ENCODE measurements around the gene PLEKHO2.
"Not testable (repeated sequence)": the region's sequence is repeated elsewhere in the genome, so short reads cannot be mapped to it uniquely, and the experiment has no call there.

PLEKHO2 gene

DNA sequence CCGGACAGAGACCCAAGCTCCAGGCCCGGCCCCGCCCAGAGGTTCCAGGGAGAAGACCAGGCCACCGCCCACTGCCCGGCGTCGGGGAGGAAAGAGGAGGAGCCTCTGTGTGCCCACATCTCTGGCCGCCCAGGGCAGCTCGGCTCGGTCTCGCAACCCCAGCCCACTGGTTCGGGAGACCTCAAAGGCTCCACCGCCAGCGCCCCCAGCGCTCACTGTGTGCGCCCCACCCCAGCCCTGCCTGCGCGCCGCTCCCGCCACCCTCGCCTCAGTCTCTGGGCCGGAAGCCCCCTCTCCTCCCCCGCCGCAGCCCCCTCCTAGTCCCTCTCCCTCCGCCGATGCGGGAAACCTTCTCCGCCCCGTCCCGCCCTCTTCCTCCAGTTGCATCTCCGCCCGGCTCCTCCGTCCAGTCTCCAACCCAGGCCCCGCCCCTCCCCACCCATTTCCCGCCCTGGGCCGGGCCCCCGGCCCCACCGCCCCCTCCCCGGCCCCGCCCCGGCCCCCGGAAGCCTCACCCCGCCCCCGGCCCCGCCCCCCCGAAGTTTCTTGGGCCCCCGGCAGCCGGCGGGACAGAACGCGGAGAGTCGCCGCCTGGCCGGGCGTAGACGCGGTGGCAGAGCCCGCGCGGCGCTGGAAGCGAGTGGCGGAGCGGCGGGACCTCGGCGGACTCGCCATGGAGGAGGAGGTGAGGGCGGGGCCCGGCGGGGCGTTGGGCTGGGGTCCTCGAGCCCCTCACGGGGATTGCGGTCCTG is at the start of gene PLEKHO2:
Gene PLEKHO2 (plus strand): TSS at position 572 of the 752 bp plus-strand sequence. CDS start 102 bp downstream, at position 674.
- peak; percentile 94 for DNase-seq

DNA sequence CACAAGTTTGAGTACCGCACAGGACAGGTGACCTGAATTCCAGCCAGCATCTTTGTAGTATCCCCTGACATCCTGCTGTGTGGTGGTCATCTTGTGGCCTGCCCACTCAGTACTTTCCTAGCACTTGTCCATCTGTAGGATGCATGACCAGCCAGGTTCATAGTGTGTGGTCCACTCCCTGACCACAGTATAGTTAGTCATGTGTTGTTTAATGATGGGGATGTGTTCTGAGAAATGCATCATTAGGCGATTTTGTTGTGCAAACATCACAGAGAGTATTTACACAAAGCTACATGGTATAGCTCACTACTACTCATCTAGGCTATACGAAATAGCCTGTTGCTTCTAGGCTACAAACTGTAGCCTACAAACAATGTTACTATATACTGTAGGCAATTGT is 49.4 kb upstream of the PLEKHO2 start:
- no peak for DNase-seq

GRCh38 chr15:64795299-64795698 is 46.4 kb upstream of the PLEKHO2 start:
- DNase-seq, result not testable (repeated sequence)

- DNase-seq, result not testable (repeated sequence)
These were observed 45.8 kb upstream of the PLEKHO2 start for GRCh38 chr15:64795921-64796320.

GRCh38 chr15:64798905-64799304 is 42.8 kb upstream of the PLEKHO2 start:
- not testable (repeated sequence) for DNase-seq

DNA sequence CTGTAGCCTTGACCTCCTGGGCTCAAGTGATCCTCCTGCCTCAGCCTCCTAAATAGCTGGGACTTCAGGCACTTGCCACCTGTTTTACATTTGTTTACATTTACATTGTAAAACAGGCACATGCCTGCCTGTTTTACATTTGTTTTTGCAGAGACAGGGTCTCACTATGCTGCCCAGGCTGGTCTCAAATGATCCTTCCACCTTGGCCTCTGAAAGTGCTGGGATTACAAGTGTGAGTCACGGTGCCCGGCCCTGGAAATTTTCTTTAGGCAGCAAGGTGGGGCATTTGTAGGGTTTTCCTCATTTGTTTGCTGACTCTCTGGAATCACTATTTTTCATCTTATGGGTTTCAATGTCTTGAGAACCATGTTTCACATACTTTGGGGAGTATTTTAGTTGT is 41.2 kb upstream of the PLEKHO2 start:
- DNase-seq, result no peak

DNA sequence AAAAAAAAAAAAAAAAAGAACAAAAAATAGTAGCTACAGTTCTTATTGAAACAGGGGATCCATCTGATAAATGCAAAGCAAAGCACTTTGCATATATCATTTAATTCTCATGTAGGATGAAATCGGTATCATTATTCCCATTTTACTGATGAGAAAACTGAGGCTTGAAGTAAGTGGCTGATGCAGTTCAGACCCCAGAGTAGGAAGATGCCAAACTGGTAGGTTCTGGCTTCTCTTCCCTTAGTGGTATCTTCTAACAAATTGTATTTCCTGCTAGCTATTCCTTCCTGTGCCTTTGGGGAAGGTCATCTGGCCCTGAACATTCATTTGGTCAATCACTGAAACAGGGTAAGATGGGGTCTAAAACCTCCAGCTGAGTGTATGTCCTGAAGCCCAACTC is 38.2 kb upstream of the PLEKHO2 start:
- DNase-seq, result no peak

DNA sequence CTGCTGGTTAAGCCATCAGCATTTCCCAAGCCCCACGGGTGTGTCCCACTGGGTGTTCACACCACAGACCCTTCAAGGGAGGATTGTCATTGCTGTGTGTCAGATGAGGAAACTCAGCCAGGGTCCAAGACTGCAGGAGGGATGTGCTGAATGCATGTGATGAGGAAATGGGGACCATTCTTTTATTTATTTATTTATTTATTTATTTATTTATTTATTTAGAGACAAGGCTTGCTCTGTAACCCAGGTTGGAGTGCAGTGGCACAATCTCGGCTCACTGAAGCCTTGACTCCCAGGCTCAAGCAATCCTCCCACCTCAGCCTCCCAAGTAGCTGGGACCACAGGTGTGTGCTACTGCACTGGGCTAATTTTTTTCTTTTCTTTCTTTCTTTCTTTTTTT is 37.1 kb upstream of the PLEKHO2 start:
- no peak for DNase-seq

DNA sequence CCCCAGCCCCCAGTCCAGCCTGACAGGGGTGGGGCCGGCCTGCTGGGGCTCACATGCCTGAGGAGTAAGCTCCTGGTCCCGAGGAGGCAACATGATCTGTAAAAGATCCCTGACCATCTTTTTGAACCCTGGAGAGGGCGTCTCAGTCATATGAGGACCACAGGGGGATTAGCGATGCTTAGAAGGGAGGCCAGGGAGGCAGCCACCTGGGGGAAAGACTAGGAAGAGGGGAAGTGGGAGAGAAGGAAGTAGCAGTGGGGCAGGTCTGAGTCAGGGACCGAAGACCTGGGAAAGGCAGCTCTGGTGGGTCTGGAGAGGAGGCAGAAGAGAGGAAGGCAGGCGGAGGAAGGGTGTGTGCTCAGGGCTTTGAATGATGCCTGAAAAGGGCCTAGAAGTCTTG is 35.2 kb upstream of the PLEKHO2 start:
- DNase-seq, result no peak

- no peak for DNase-seq
These were observed 34.5 kb upstream of the PLEKHO2 start for GRCh38 chr15:64807051-64807749.

DNA sequence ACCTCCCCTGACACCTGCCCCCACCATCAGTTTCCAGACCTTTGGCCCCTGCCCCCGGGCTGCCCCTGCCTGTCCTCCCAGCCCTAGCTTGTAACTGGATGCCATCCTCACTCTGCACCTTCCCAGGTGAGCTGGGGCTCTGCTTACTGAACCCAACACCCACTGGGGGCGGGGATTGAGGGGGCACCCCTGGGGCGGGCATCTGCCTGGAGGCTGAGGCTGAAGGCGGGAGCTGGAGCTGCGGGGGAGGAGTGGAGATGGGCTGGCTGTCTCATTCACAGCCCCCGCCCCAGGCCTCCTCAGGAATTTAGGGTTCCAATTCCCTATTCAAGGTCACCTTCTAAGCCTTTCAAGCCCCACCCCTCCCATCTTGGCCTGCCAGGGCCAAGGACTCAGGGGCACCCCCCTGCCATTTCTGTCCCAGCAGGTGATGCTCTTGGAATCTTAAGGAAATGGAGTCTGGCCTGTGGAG is 33.9 kb upstream of the PLEKHO2 start:
- no peak for DNase-seq

GRCh38 chr15:64808785-64809453 is 32.8 kb upstream of the PLEKHO2 start:
- no peak for DNase-seq

DNA sequence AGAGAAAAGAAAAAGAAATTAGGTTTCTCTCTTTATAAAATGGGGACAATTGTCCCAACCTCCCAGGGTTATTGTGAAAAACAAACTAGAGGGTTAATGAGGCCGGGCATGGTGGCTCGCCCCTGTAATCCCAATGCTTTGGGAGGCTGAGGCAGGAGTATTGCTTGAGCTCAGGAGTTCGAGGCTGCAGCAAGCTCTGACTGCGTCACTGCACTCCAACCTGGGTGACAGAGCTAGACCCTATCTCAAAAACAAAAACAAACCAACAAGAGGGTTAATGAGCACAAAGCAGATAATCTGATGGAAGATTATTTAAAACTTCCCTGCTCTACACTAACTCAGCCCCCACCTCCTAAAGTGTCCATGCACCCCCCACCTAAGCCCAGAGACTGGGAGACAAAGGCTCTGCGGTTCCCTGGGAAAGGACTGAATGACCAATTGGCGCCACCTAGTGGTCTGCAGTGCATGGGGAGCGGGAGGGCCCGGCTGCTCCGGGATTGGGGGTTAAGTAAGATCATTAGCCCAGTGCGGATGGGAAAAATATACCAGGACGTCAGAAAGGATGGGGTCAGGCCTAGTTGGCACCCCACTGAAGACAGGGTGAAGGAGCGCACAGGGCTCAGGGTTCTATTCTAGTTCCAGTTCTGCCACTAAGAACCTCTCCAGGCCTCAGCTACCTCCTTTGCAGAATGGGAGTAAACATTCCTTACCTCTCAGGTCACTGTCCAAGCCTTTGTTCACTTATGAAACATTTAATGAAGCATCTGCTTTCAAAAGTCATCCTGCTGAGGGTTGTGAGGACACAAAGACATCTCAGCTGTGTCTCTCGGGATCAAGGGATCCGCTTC is 31.8 kb upstream of the PLEKHO2 start:
- peak; percentile 82 for DNase-seq

- no peak for DNase-seq
These were observed 31.0 kb upstream of the PLEKHO2 start for GRCh38 chr15:64810497-64811326.

- no peak for DNase-seq
These were observed 28.6 kb upstream of the PLEKHO2 start for GRCh38 chr15:64813075-64813474.

DNA sequence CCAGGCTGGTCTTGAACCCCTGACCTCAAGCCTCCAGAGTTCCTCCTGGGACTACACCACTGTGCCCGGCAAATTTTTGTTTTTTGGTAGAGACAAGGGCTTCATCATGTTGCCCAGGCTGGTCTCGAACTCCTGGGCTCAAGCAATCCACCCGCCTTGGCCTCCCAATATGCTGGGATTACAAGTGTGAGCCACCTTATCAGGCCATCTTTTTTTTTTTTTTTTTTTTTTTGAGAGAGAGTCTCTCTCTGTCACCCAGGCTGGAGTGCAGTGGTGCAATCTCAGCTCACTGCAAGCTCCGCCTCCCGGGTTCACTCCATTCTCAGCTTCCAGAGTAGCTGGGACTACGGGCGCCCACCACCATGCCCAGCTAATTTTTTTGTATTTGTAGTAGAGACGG is 27.4 kb upstream of the PLEKHO2 start:
- DNase-seq, result not testable (repeated sequence)

DNA sequence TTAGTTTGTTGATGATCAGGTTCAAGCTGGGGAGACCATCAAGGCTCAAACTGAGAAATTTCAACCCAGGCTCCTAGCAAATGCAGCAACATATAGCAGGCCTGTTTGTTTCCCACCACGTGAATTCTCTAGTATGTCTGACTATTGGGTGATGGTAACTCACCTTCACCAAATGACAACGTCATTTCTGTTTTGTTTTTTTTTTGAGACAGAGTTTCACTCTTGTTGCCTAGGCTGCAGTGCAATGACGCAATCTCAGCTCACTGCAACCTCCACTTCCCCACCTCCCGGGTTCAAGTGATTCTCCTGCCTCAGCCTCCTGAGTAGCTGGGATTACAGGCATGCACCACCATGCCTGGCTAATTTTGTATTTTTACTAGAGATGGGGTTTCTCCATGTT is 26.8 kb upstream of the PLEKHO2 start:
- DNase-seq, result not testable (repeated sequence)

DNA sequence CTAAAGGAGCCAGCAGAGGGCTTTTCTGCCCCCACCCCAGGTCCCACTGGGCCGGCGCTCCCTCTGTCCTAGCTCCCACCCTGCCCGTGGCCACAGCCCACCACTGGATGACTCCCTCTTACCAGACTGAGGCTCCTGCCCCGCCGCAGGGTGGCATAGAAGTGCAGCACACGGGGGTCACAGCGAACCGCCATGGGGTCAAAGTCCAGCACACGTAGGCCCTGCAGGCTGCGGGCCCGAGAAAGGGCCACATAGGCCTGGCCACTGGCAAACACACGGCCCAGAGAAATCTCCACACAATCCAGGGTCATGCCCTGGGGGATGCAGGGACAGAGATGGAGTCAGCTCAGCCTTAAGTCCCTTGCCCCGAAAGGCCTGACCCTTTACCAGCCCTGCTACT is 25.3 kb upstream of the PLEKHO2 start:
- DNase-seq, result no peak

GRCh38 chr15:64824929-64825430 is 16.7 kb upstream of the PLEKHO2 start:
- no peak for DNase-seq

GRCh38 chr15:64825431-64826294 is 16.1 kb upstream of the PLEKHO2 start, which contains the start of gene PIF1:
TSS of gene PIF1 (minus strand) at chr15:64825647. CDS start at chr15:64824335, 1,312 bp downstream.
- peak; percentile 94 for DNase-seq

Measured in midbrain (tissue), 1 donor.